Gastroesophageal sphincter (tissue), 4 donors: ENCODE results near the gene FGGY. TPM values are rescaled to one million over a fixed set of nuclear protein-coding genes. Genes with fewer than 3 reads are reported as not detected.

ENCODE experiments used
- ATAC-seq: fragments of 150-250 bp; one replicate; pipeline ENCODE4 v1.9.1; 2016; ENCODE audit warnings: mild to moderate bottlenecking, moderate library complexity
- H3K27ac ChIP-seq, 4 donors: fragments of 200-600 bp; sonication (generic) in 3 of 4; 1 replicate in 3 of 4; 2 replicates in 1 of 4; pipeline ENCODE4 v1.5.1; 2016 to 2019
- H3K27me3 ChIP-seq: fragments of 200-600 bp; sonication (generic); one replicate; pipeline ENCODE4 v1.5.1; 2019
- H3K36me3 ChIP-seq, 2 donors: fragments of 200-600 bp; sonication (generic); one replicate each; pipeline ENCODE4 v1.5.1; 2019; ENCODE audit warnings: control low read depth in 1 of 2
- H3K4me1 ChIP-seq, 3 donors: fragments of 200-600 bp; sonication (generic); 1 replicate in 2 of 3; 2 replicates in 1 of 3; pipeline ENCODE4 v1.5.1; 2016 to 2019; ENCODE audit warnings: control low read depth in 2 of 3
- H3K4me3 ChIP-seq, 2 donors: fragments of 200-600 bp; sonication (generic); one replicate each; pipeline ENCODE4 v1.5.1; 2019; ENCODE audit warnings: mild to moderate bottlenecking in 1 of 2, moderate library complexity in 1 of 2
- H3K9me3 ChIP-seq, 3 donors: fragments of 200-600 bp; sonication (generic); one replicate each; pipeline ENCODE4 v1.5.1; 2017 to 2019; ENCODE audit warnings: control low read depth in 2 of 3
- CTCF ChIP-seq, 4 experiments: fragments of 200-600 bp in 2 of 4; fragments of 450-650 bp in 2 of 4; sonication (generic) in 1 of 4; IDR thresholded peaks; one replicate each; pipeline ENCODE4 v1.5.1; 2017 to 2019; ENCODE audit warnings: antibody characterized with exemption in 4 of 4, mild to moderate bottlenecking in 2 of 4, moderate library complexity in 2 of 4
- EP300 ChIP-seq: sonication (generic); formaldehyde crosslinking; IDR thresholded peaks from one replicate; pipeline ENCODE4 v1.6.1; 2017; ENCODE audit warnings: antibody characterized with exemption, mild to moderate bottlenecking
- POLR2A ChIP-seq, 2 donors: fragments of 450-650 bp; IDR thresholded peaks; one replicate each; pipeline ENCODE4 v1.6.1; 2017; ENCODE audit warnings: antibody characterized with exemption in 2 of 2, mild to moderate bottlenecking in 2 of 2, moderate library complexity in 1 of 2
- POLR2AphosphoS5 ChIP-seq: sonication (generic); formaldehyde crosslinking; IDR thresholded peaks from one replicate; pipeline ENCODE4 v1.6.1; 2017; ENCODE audit warnings: antibody characterized with exemption
- WGBS, 2 donors: methylation state at CpG; one replicate each; pipeline ENCODE4 v1.1.5; 2018; ENCODE audit warnings: low coverage in 1 of 2; 5-methylcytosine and 5-hydroxymethylcytosine counted together
- total RNA-seq, 4 donors: library from RNA; depleted of rRNA; stranded (reverse); fragments of >200 nt; gene quantifications; one replicate each; pipeline ENCODE4 v1.1.0, GENCODE V29; 2016

Gene FGGY
- total RNA-seq, 4 donors from 2014 or later = 19.0 to 29.6 (median 25.2) TPM

GRCh38 chr1:59276439-59276851 lies 20.4 kb upstream of the FGGY start:
- Histone ChIP-seq H3K27me3 (no peaks in the 10 kb centered on the region), H3K4me3 (no peak overlapping the region), H3K4me1 (peaks cover 0 to 6% (median 0%) of the 10 kb centered on the region in 3 donors), H3K36me3 (no peaks in the 10 kb centered on the region), H3K27ac (no peak overlapping the region), H3K9me3 (no peaks in the 10 kb centered on the region)
- 50 to 85% methylated on average over 2 to 3 of the region's 3 CpGs for WGBS, 2 donors
- no peak for TF ChIP-seq CTCF (IDR thresholded peaks at IDR 0.05)
- no peak for TF ChIP-seq POLR2AphosphoS5
- TF ChIP-seq POLR2A (IDR thresholded peaks at IDR 0.05) = no peak
- no peak for TF ChIP-seq EP300
- ATAC-seq = no peak

DNA sequence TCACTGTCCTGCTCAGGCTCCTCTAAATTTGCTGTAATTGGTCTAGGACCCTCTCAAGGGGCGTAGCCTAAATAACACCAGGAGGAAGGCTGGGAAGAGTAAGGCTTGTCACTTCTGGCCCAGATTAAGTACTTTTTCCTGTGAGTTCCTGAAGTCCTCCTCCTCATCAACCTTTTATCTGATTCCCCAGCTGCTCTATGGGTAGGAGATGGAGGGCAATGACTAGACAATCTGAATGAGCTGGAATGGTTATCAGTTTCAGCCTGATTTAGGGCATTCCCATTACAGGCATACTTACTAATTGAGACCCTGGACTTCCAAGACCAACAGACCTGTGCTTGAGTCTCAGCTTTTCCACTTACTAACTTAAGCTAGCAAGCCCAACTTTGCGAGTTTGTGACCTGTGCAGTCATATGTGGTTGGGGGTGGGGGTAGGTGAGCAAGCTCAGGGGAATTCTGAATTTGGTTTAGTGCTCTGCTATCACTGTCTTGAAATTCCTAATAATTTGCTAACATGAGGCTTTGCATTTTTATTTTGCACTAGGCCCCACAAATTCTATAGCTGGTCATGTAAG lies 18.0 kb upstream of the FGGY start:
- Histone ChIP-seq H3K4me3 (no peak overlapping the region), H3K27ac (no peak overlapping the region), H3K27me3 (no peaks in the 10 kb centered on the region), H3K4me1 (peaks cover 0 to 6% (median 0%) of the 10 kb centered on the region in 3 donors), H3K9me3 (no peaks in the 10 kb centered on the region), H3K36me3 (no peaks in the 10 kb centered on the region)
- TF ChIP-seq EP300 (no peak), CTCF (IDR thresholded peaks at IDR 0.05) (no peak), POLR2AphosphoS5 (no peak)
- no peak for ATAC-seq
- 100% methylated on average over 1 of the region's 2 CpGs for WGBS, 2 donors

- no peak overlapping the region for H3K27ac ChIP-seq
- no peak for TF ChIP-seq POLR2A (IDR thresholded peaks at IDR 0.05)
- no peak for TF ChIP-seq CTCF (IDR thresholded peaks at IDR 0.05)
- no peak for TF ChIP-seq POLR2AphosphoS5
- TF ChIP-seq EP300 = no peak
- ATAC-seq = no peak
- no peaks in the 10 kb centered on the region for H3K36me3 ChIP-seq
- peaks cover 0 to under 1% (median 0%) of the 10 kb centered on the region in 3 donors for H3K4me1 ChIP-seq
- WGBS, 2 donors = 60 to 75% methylated on average over 5 of the region's 5 CpGs
- H3K9me3 ChIP-seq = no peaks in the 10 kb centered on the region
- H3K4me3 ChIP-seq = no peak overlapping the region
- H3K27me3 ChIP-seq = no peaks in the 10 kb centered on the region
Measured at GRCh38 chr1:59279645-59280044, 17.2 kb upstream of the FGGY start.

DNA sequence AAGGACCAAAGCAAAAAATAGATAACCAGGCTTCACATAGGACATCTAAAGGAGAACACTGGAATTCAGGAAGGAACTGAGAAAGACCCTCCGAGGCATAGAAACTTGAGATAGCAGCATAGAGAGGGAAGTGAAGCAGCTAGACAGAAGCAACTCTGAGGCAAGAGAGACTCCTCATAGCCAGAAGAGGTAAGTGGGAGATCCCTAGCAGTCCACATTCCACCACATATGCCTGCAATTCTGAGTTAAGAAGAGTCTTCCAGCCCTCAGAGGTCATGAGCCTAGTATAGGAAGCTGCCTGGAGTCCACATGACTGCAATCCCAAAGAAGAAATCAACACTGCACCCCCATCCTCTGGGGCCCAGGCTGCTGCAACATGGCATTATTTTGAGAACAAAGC lies 13.9 kb upstream of the FGGY start:
- Histone ChIP-seq H3K36me3 (no peaks in the 10 kb centered on the region), H3K9me3 (no peaks in the 10 kb centered on the region), H3K27me3 (no peaks in the 10 kb centered on the region), H3K4me1 (no peaks in the 10 kb centered on the region), H3K4me3 (no peak overlapping the region), H3K27ac (no peak overlapping the region)
- TF ChIP-seq CTCF (IDR thresholded peaks at IDR 0.05) (no peak), POLR2AphosphoS5 (no peak), POLR2A (IDR thresholded peaks at IDR 0.05) (no peak), EP300 (no peak)
- WGBS, 2 donors = 86% methylated on average over 1 of the region's 1 CpG; no CpG with 5 or more reads in 1 of the 2 donors
- no peak for ATAC-seq

GRCh38 chr1:59285691-59286090 lies 11.2 kb upstream of the FGGY start:
- Histone ChIP-seq H3K27me3 (no peaks in the 10 kb centered on the region), H3K9me3 (no peaks in the 10 kb centered on the region), H3K4me1 (no peaks in the 10 kb centered on the region), H3K27ac (no peak overlapping the region), H3K4me3 (no peak overlapping the region), H3K36me3 (no peaks in the 10 kb centered on the region)
- 89 to 93% methylated on average over 4 of the region's 4 CpGs for WGBS, 2 donors
- TF ChIP-seq POLR2AphosphoS5 (no peak), POLR2A (IDR thresholded peaks at IDR 0.05) (no peak), EP300 (no peak), CTCF (IDR thresholded peaks at IDR 0.05) (no peak)
- no peak for ATAC-seq
